Fibroblast of villous mesenchyme (primary cell): Measurements from ENCODE around the gene MTERF4. TPM values are rescaled to one million over a fixed set of nuclear protein-coding genes. Genes with fewer than 3 reads are reported as not detected.

Experiments used
- DNase-seq: peaks from one replicate; pipeline ENCODE4 v3.0.0-alpha.2; 2010; ENCODE audit warnings: low read depth
- H3K4me3 ChIP-seq: 2 replicates; pipeline ENCODE4 v1.5.1; 2011; ENCODE audit warnings: low read depth, mild to moderate bottlenecking, low read length
- CTCF ChIP-seq: IDR thresholded peaks from 2 replicates; pipeline ENCODE4 v1.5.1; 2012; ENCODE audit warnings: low read depth, mild to moderate bottlenecking, low read length; ENCODE audit not compliant: insufficient read depth
- small RNA-seq: library from RNA; depleted of rRNA; stranded (forward); fragments of <200 nt; gene quantifications from one replicate; pipeline ENCODE3, GENCODE V24; 2012
- total RNA-seq: library from RNA; depleted of rRNA; stranded (reverse); fragments of >200 nt; gene quantifications from 2 replicates; pipeline ENCODE4 v1.2.3, GENCODE V29; 2012

Gene MTERF4
- total RNA-seq, 1 donor, result 27.2 TPM

GRCh38 chr2:241049739-241050623 lies 52.1 kb downstream of the MTERF4 start:
- H3K4me3 ChIP-seq, result no peak overlapping the region
- no peak for TF ChIP-seq CTCF
- peak; percentile 10 for DNase-seq

- TF ChIP-seq CTCF, result no peak
- DNase-seq, result no peak
- no peak overlapping the region for H3K4me3 ChIP-seq
Measured at GRCh38 chr2:241048949-241049343, 53.1 kb downstream of the MTERF4 start.

GRCh38 chr2:241048149-241048948 lies 53.7 kb downstream of the MTERF4 start:
- no peak for TF ChIP-seq CTCF
- H3K4me3 ChIP-seq, result no peak overlapping the region
- DNase-seq, result no peak

GRCh38 chr2:241047253-241048010 lies 54.7 kb downstream of the MTERF4 start:
- no peak for DNase-seq
- H3K4me3 ChIP-seq, result no peak overlapping the region
- no peak for TF ChIP-seq CTCF

Small RNAs within 50 kb of the gene (small RNA-seq; reads per million reads assigned to genes)
- gene AC005237.2, result not detected

Other genes starting within 250 kb of the MTERF4 start
- not detected in 2 replicates for gene AGXT, start 233.5 kb downstream of the MTERF4 start, total RNA-seq
- not detected in 2 replicates for gene MAB21L4, start 206.1 kb downstream of the MTERF4 start, total RNA-seq
- gene CROCC2, start 196.0 kb downstream of the MTERF4 start, total RNA-seq, result not detected in 2 replicates
- gene SNED1, start 103.7 kb downstream of the MTERF4 start, total RNA-seq, result 5.5 and 6.5 TPM in 2 replicates
- 2.6 and 5.5 TPM in 2 replicates for gene PASK, start 47.2 kb upstream of the MTERF4 start, total RNA-seq
- 64.1 and 78.2 TPM in 2 replicates for gene PPP1R7, start 48.2 kb upstream of the MTERF4 start, total RNA-seq
- gene ANO7, start 86.4 kb upstream of the MTERF4 start, total RNA-seq, result 0.43 and 0.64 TPM in 2 replicates
- gene HDLBP, start 213.4 kb upstream of the MTERF4 start, total RNA-seq, result 1,089 and 1,343 TPM in 2 replicates
- 426 and 577 TPM in 2 replicates for gene SEPTIN2, start 213.6 kb upstream of the MTERF4 start, total RNA-seq